Thyroid gland (tissue), 4 donors: ENCODE data around the gene BNC1. TPM values are rescaled to one million over a fixed set of nuclear protein-coding genes. Genes with fewer than 3 reads are reported as not detected.
"Not testable (repeated sequence)": the region's sequence is repeated elsewhere in the genome, so short reads cannot be mapped to it uniquely, and the experiment has no call there.

Source experiments
- DNase-seq, 2 donors: peaks; one replicate each; pipeline ENCODE4 v3.0.0-alpha.2; 2019
- H3K27ac ChIP-seq, 3 donors: fragments of 200-600 bp; sonication (generic); 1 replicate in 2 of 3; 2 replicates in 1 of 3; pipeline ENCODE4 v1.5.1; 2016 to 2019; ENCODE audit warnings: mild to moderate bottlenecking in 1 of 3, moderate library complexity in 1 of 3
- H3K27me3 ChIP-seq: fragments of 200-600 bp; sonication (generic); one replicate; pipeline ENCODE4 v1.5.1; 2019
- H3K36me3 ChIP-seq, 2 donors: fragments of 200-600 bp; sonication (generic); one replicate each; pipeline ENCODE4 v1.5.1; 2016 to 2019
- H3K4me1 ChIP-seq, 2 donors: fragments of 200-600 bp; sonication (generic); one replicate each; pipeline ENCODE4 v1.5.1; 2017 to 2019
- H3K4me3 ChIP-seq, 3 donors: fragments of 200-600 bp; sonication (generic); replicated peaks in 1 of 3; 1 replicate in 2 of 3; 2 replicates in 1 of 3; pipeline ENCODE4 v1.5.1; 2016; ENCODE audit warnings: mild to moderate bottlenecking in 1 of 3
- H3K9me3 ChIP-seq: fragments of 200-600 bp; sonication (generic); one replicate; pipeline ENCODE4 v1.5.1; 2017
- POLR2A ChIP-seq, 2 donors: fragments of 450-650 bp; IDR thresholded peaks; one replicate each; pipeline ENCODE4 v1.6.1; 2017; ENCODE audit warnings: antibody characterized with exemption in 2 of 2, mild to moderate bottlenecking in 2 of 2, moderate library complexity in 1 of 2
- WGBS, 2 donors: methylation state at CpG; one replicate each; pipeline ENCODE4 v1.1.5; 2017; 5-methylcytosine and 5-hydroxymethylcytosine counted together
- intact Hi-C: fragments of 100-400 bp; cut with DNase I; formaldehyde crosslinking; loops from one replicate; pipeline ENCODE4 v1.15.1; 2023
- total RNA-seq, 4 donors: library from RNA; depleted of rRNA; stranded (reverse); fragments of >200 nt; gene quantifications; one replicate each; pipeline ENCODE4 v1.2.3, GENCODE V29; 2016
- TF ChIP-seq, protein P1 (sequence below), 6 experiments: fragments of 200-600 bp in 3 of 6; fragments of 450-650 bp in 3 of 6; sonication (generic) in 3 of 6; IDR thresholded peaks; one replicate each; pipeline ENCODE4 v1.5.1; 2016 to 2019; ENCODE audit warnings: antibody characterized with exemption in 6 of 6, mild to moderate bottlenecking in 2 of 6, inconsistent platforms in 1 of 6, moderate library complexity in 1 of 6

BNC1 gene
- total RNA-seq, 4 donors from 2014 or later = 0.15 to 0.94 (median 0.33) TPM; not detected in 1

DNA sequence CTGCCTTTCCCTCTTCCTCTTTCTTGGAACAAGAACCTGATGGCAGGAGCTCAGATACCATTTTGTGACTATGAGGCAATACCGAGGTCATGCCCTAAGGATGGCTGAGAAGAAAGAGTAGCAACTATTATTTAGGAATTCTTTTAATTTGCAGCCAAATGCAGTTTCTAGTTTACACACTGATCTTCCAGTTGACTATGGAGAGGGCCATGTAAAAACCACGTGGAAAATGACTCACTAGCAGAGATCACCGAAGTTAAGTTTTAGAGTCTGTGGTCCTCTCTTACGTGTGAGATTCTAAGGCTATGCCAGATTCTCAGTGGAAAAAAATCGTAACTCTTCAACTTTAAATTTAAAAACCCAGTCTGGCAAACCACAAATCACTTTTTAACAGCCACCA is 7.8 kb downstream of the BNC1 start:
- intact Hi-C loops = no loop called here
- H3K27me3 ChIP-seq = peaks cover 11% of the 10 kb centered on the region

DNA sequence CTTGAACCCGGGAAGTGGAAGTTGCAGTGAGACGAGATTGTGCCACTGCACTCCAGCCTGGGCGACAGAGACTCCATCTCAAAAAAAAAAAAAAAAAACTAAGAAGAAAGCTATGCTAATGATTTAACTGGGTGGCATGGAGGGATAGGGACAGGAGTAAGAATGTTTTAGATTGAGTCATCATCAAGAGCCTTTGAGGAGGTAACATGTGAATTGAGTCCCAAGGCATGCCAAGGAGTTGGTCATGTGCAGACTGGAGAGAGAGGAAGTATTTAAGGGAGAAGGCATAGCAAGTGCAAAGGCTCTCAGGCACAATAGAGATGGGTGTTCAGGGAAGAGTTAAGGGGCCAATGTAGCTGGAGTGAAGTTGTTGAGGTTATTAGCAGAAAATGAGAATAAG is 9.1 kb downstream of the BNC1 start:
- no peaks in the 10 kb centered on the region for H3K36me3 ChIP-seq
- TF ChIP-seq, protein P1, sequence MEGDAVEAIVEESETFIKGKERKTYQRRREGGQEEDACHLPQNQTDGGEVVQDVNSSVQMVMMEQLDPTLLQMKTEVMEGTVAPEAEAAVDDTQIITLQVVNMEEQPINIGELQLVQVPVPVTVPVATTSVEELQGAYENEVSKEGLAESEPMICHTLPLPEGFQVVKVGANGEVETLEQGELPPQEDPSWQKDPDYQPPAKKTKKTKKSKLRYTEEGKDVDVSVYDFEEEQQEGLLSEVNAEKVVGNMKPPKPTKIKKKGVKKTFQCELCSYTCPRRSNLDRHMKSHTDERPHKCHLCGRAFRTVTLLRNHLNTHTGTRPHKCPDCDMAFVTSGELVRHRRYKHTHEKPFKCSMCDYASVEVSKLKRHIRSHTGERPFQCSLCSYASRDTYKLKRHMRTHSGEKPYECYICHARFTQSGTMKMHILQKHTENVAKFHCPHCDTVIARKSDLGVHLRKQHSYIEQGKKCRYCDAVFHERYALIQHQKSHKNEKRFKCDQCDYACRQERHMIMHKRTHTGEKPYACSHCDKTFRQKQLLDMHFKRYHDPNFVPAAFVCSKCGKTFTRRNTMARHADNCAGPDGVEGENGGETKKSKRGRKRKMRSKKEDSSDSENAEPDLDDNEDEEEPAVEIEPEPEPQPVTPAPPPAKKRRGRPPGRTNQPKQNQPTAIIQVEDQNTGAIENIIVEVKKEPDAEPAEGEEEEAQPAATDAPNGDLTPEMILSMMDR (IDR thresholded peaks at IDR 0.05) = no peak
- no peak for TF ChIP-seq POLR2A (IDR thresholded peaks at IDR 0.05)
- H3K4me3 ChIP-seq = no peak overlapping the region
- peaks cover 7% of the 10 kb centered on the region for H3K27me3 ChIP-seq
- no peak overlapping the region for H3K27ac ChIP-seq
- no peaks in the 10 kb centered on the region for H3K4me1 ChIP-seq
- no peak for DNase-seq
- H3K9me3 ChIP-seq = no peaks in the 10 kb centered on the region
- 88 to 90% methylated on average over 3 of the region's 3 CpGs for WGBS, 2 donors
- intact Hi-C loops = no loop called here

More for the DNA sequence above, 7.8 kb downstream of the BNC1 start:
- H3K27ac ChIP-seq = no peak overlapping the region
- H3K36me3 ChIP-seq = no peaks in the 10 kb centered on the region
- TF ChIP-seq, protein P1 (IDR thresholded peaks at IDR 0.05) = no peak
- TF ChIP-seq POLR2A (IDR thresholded peaks at IDR 0.05) = no peak
- H3K4me3 ChIP-seq = no peak overlapping the region
- no peaks in the 10 kb centered on the region for H3K4me1 ChIP-seq
- WGBS, 2 donors = 89 to 94% methylated on average over 5 of the region's 5 CpGs
- DNase-seq = no peak
- H3K9me3 ChIP-seq = no peaks in the 10 kb centered on the region

DNA sequence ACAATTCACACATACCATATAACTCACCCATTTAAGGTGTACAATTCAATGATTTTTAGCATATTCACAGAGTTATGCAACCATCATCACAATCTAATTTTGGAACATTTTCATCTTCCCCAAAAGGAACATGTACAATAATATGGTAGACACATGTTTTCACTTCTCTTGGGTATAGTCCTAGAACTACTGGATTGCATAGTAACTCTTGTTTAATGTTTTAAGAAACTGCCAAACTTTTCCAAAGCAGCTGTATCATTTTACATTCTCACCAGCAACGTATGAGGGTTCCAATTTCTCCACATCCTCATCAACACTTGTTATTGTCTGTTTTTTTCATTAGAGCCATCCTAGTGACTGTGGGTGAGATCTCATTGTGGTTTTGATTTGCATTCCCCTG is 14.3 kb downstream of the BNC1 start:
- H3K4me1 ChIP-seq = no peaks in the 10 kb centered on the region
- intact Hi-C loops = no loop called here
- no peak overlapping the region for H3K27ac ChIP-seq
- 57 to 70% methylated on average over 1 of the region's 1 CpG for WGBS, 2 donors
- H3K9me3 ChIP-seq = no peaks in the 10 kb centered on the region
- H3K27me3 ChIP-seq = no peaks in the 10 kb centered on the region
- no peak overlapping the region for H3K4me3 ChIP-seq
- no peaks in the 10 kb centered on the region for H3K36me3 ChIP-seq
- no peak for DNase-seq
- TF ChIP-seq, protein P1 (IDR thresholded peaks at IDR 0.05) = no peak
- no peak for TF ChIP-seq POLR2A (IDR thresholded peaks at IDR 0.05)

DNA sequence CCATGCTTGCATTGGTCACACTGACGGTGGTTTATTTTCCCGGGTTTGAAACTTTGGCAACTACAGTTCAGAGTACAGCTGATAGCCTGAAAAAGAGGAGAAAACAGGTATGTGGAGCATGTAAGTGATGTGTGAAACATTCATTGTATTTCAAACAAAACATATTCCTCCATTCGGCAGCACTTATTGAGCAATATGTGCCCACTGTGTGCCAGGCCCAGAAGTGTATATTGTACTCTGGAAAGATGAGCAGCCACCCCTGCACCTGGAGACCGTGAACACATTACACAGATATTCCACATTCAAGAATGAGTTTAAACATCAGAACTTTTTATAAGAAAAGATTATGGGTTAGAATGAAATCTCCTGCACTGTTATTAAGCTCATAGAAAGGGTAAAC is 16.3 kb downstream of the BNC1 start:
- intact Hi-C loops = no loop called here
- no peaks in the 10 kb centered on the region for H3K9me3 ChIP-seq
- H3K36me3 ChIP-seq = no peaks in the 10 kb centered on the region
- WGBS, 2 donors = 90% methylated on average over 4 of the region's 4 CpGs
- DNase-seq = no peak
- no peaks in the 10 kb centered on the region for H3K4me1 ChIP-seq
- TF ChIP-seq, protein P1 (IDR thresholded peaks at IDR 0.05) = no peak
- TF ChIP-seq POLR2A (IDR thresholded peaks at IDR 0.05) = no peak
- H3K4me3 ChIP-seq = no peak overlapping the region
- no peak overlapping the region for H3K27ac ChIP-seq
- H3K27me3 ChIP-seq = no peaks in the 10 kb centered on the region

DNA sequence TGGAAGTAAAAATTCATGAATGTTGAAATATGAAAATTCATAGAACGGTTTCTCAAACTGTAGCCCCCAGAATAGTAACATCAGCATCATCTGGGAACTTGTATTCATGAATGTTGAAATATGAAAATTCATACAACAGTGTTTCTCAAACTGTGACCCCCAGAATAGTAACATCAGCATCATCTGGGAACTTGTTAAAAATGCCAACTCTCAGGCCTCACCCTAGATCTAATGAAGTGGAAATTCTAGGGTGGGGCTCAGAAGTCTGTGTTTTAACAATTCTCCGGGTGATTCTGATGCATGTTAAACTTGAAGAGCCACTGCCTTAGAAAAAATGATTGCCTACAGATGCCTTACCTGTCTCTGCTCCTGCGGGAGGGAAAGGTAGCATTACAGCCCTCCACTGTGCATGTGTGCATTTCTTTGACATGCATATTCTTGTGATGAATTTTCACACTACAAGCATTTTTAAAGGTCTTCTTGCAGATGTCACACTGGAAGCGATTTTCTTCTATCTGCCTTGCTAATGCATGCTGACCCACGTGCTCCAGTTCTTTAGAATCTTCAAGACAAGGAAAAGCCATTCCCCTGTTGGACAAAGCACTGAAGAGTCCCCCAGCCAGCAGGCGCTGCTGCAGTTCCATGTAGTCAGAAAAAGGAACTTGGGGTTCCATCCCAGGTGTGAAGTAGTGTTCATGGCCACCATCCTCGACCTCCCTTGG is 21.7 kb downstream of the BNC1 start:
- Histone ChIP-seq H3K27ac (no peak overlapping the region), H3K9me3 (no peaks in the 10 kb centered on the region), H3K36me3 (no peaks in the 10 kb centered on the region), H3K27me3 (no peaks in the 10 kb centered on the region), H3K4me1 (no peaks in the 10 kb centered on the region), H3K4me3 (no peak overlapping the region)
- intact Hi-C loops = no loop called here
- DNase-seq = no peak
- TF ChIP-seq, protein P1 (IDR thresholded peaks at IDR 0.05) = no peak
- no peak for TF ChIP-seq POLR2A (IDR thresholded peaks at IDR 0.05)
- WGBS, 2 donors = 83 to 85% methylated on average over 7 of the region's 7 CpGs

DNA sequence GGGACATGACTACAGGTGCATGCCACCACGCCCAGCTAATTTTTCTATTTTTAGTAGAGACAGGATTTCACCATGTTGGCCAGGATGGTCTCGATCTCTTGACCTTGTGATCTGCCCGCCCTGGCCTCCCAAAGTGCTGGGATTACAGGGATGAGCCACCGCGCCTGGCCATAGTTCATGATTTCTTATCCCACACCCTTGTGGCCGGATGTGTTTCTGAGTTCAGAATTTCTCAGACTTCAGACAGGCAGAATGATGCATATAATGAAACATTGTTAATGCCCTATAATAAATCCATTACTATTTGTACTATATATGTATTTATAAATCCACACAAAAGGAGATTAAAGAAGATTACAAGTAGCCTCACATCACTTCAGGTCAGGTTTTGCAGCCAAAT is 22.3 kb downstream of the BNC1 start:
- H3K27ac ChIP-seq, DNase-seq, H3K27me3 ChIP-seq, H3K9me3 ChIP-seq, H3K36me3 ChIP-seq, H3K4me3 ChIP-seq, H3K4me1 ChIP-seq, intact Hi-C loops: not testable (repeated sequence)
- WGBS, 2 donors = 93 to 94% methylated on average over 6 of the region's 6 CpGs
